Astrocyte (in vitro differentiated cells and primary cell): Measurements from ENCODE around the gene GBE1. TPM values are rescaled to one million over a fixed set of nuclear protein-coding genes. Genes with fewer than 3 reads are reported as not detected.

Source experiments
- DNase-seq: peaks from one replicate; pipeline ENCODE4 v3.0.0-alpha.2; 2010; ENCODE audit warnings: low read depth
- FAIRE-seq: peaks from 2 replicates; lab custom pipeline; 2011; peaks lifted over from hg19 to GRCh38; lab: Jason Lieb, UNC
- H2AFZ ChIP-seq: 2 replicates; pipeline ENCODE4 v1.6.0; 2012; ENCODE audit warnings: low read depth, low read length, inconsistent platforms
- H3K27ac ChIP-seq: 2 replicates; pipeline ENCODE4 v1.5.1; 2011; ENCODE audit warnings: low read depth, low read length, inconsistent platforms
- H3K27me3 ChIP-seq: 2 replicates; pipeline ENCODE4 v1.6.0; 2011; ENCODE audit warnings: low read length, inconsistent platforms; ENCODE audit not compliant: insufficient read depth
- H3K36me3 ChIP-seq: 2 replicates; pipeline ENCODE4 v1.5.1; 2011; ENCODE audit warnings: low read length, inconsistent platforms; ENCODE audit not compliant: insufficient read depth
- H3K4me1 ChIP-seq: 2 replicates; pipeline ENCODE4 v1.5.1; 2011; ENCODE audit warnings: low read length, inconsistent platforms; ENCODE audit not compliant: insufficient read depth
- H3K4me2 ChIP-seq: 2 replicates; pipeline ENCODE4 v1.6.0; 2012; ENCODE audit warnings: low read length, inconsistent platforms
- H3K4me3 ChIP-seq: 2 replicates; pipeline ENCODE4 v1.5.1; 2011; ENCODE audit warnings: low read depth, mild to moderate bottlenecking, low read length, inconsistent platforms; ENCODE audit not compliant: insufficient read depth
- H3K79me2 ChIP-seq: 2 replicates; pipeline ENCODE4 v1.6.0; 2012; ENCODE audit warnings: mild to moderate bottlenecking, low read length, inconsistent platforms; ENCODE audit not compliant: insufficient read depth
- H3K9ac ChIP-seq: 2 replicates; pipeline ENCODE4 v1.6.0; 2012; ENCODE audit warnings: mild to moderate bottlenecking, low read length, inconsistent platforms
- H3K9me3 ChIP-seq: 2 replicates; pipeline ENCODE4 v1.5.1; 2012; ENCODE audit warnings: low read depth, mild to moderate bottlenecking, low read length, inconsistent platforms; ENCODE audit not compliant: insufficient read depth
- H4K20me1 ChIP-seq: 2 replicates; pipeline ENCODE4 v1.6.0; 2012; ENCODE audit warnings: low read length, inconsistent platforms; ENCODE audit not compliant: insufficient read depth
- H3K27ac Mint-ChIP-seq: one replicate; pipeline ENCODE4 v1.8.0; 2021; ENCODE audit warnings: mild to moderate bottlenecking, mixed read lengths; ENCODE audit not compliant: unreplicated experiment
- H3K27me3 Mint-ChIP-seq: one replicate; pipeline ENCODE4 v1.8.0; 2021; ENCODE audit warnings: low read depth, mixed read lengths; ENCODE audit not compliant: unreplicated experiment
- H3K36me3 Mint-ChIP-seq: one replicate; pipeline ENCODE4 v1.8.0; 2021; ENCODE audit warnings: low read depth, mixed read lengths; ENCODE audit not compliant: unreplicated experiment
- H3K4me1 Mint-ChIP-seq: one replicate; pipeline ENCODE4 v1.8.0; 2021; ENCODE audit warnings: low read depth, mixed read lengths; ENCODE audit not compliant: unreplicated experiment
- H3K4me3 Mint-ChIP-seq: one replicate; pipeline ENCODE4 v1.8.0; 2021; ENCODE audit warnings: mild to moderate bottlenecking, moderate library complexity, mixed read lengths; ENCODE audit not compliant: unreplicated experiment
- H3K9me3 Mint-ChIP-seq: one replicate; pipeline ENCODE4 v1.8.0; 2021; ENCODE audit warnings: mild to moderate bottlenecking, mixed read lengths; ENCODE audit not compliant: unreplicated experiment
- CTCF ChIP-seq: IDR thresholded peaks from 2 replicates; pipeline ENCODE4 v1.5.1; 2011; ENCODE audit warnings: low read depth, mild to moderate bottlenecking, inconsistent platforms, low read length, moderate library complexity; ENCODE audit not compliant: insufficient read depth
- EZH2 ChIP-seq: IDR thresholded peaks from 2 replicates; pipeline ENCODE4 v1.6.1; 2012; ENCODE audit warnings: mild to moderate bottlenecking, low read length, inconsistent platforms; ENCODE audit not compliant: insufficient read depth
- total RNA-seq: library from RNA; stranded (reverse); gene quantifications from 2 replicates; pipeline ENCODE4 v1.2.1, GENCODE V29; 2021

The GBE1 gene
- total RNA-seq, 1 donor from 2014 or later, result 58.6 TPM

DNA sequence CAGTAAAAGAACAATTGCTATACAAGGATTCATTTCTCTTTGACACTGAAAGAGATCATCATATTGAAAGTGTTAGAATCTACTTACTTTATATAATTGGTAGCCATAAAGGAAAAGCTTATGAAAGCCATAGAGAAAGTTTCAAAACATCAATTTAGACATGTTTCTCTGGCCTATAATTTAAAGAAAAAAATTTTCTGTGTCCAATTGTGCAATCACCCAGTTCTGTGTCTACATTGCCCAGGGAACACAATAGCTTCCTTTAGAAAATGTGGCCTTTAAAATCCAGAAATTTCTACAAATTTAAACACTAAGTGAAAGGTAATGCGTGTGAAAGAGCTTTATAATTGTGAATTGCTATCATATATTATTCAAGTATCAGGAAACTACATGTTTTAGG is 259.2 kb downstream of the GBE1 start:
- Histone ChIP-seq H3K27ac (no peak overlapping the region), H3K4me3 (no peak overlapping the region), H3K9ac (no peak overlapping the region), H3K4me2 (no peak overlapping the region), H3K79me2 (no peaks in the 10 kb centered on the region), H3K36me3 (no peaks in the 10 kb centered on the region), H2AFZ (no peak overlapping the region), H3K27me3 (no peaks in the 10 kb centered on the region), H3K9me3 (no peaks in the 10 kb centered on the region), H4K20me1 (no peaks in the 10 kb centered on the region), H3K4me1 (no peaks in the 10 kb centered on the region)
- DNase-seq (no peak), FAIRE-seq (no peak)
- Mint-ChIP-seq H3K9me3 (no peaks in the 10 kb centered on the region), H3K27ac (no peak overlapping the region), H3K36me3 (peaks cover 5% of the 10 kb centered on the region), H3K4me3 (no peak overlapping the region), H3K27me3 (no peaks in the 10 kb centered on the region), H3K4me1 (no peaks in the 10 kb centered on the region)
- TF ChIP-seq CTCF (no peak), EZH2 (no peak)

DNA sequence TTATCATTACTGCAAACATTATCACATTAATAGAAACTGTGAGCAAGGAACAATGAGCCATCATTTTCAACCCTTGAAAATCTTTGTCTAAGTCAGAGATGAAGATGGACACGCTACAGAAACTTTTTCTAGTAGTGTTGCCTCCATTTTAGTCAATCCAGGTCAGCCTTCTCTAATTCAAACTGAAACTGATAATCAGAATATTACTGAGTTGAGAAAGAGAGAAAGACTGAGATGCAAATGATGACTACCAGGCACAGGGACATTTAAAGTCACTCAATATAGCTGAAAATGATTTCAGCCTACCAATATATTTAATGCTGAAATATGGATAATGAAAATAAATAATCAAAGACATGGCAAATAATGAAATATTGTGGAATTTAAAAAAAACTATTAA is 261.4 kb downstream of the GBE1 start:
- Mint-ChIP-seq H3K4me3 (no peak overlapping the region), H3K9me3 (no peaks in the 10 kb centered on the region), H3K27me3 (no peaks in the 10 kb centered on the region), H3K36me3 (peaks cover 4% of the 10 kb centered on the region), H3K4me1 (no peaks in the 10 kb centered on the region), H3K27ac (no peak overlapping the region)
- Histone ChIP-seq H4K20me1 (no peaks in the 10 kb centered on the region), H3K4me1 (no peaks in the 10 kb centered on the region), H3K36me3 (no peaks in the 10 kb centered on the region), H3K9ac (no peak overlapping the region), H3K4me2 (no peak overlapping the region), H3K4me3 (no peak overlapping the region), H2AFZ (no peak overlapping the region), H3K27me3 (no peaks in the 10 kb centered on the region), H3K27ac (no peak overlapping the region), H3K9me3 (no peaks in the 10 kb centered on the region), H3K79me2 (no peaks in the 10 kb centered on the region)
- TF ChIP-seq EZH2 (no peak), CTCF (no peak)
- DNase-seq, result no peak
- FAIRE-seq, result no peak

GRCh38 chr3:81497572-81498251 is 263.7 kb downstream of the GBE1 start:
- no peak overlapping the region for H3K27ac ChIP-seq
- no peaks in the 10 kb centered on the region for H4K20me1 ChIP-seq
- no peaks in the 10 kb centered on the region for H3K4me1 ChIP-seq
- Mint-ChIP-seq H3K9me3 (no peaks in the 10 kb centered on the region), H3K4me3 (no peak overlapping the region), H3K36me3 (peaks cover 2% of the 10 kb centered on the region), H3K27me3 (no peaks in the 10 kb centered on the region), H3K27ac (no peak overlapping the region), H3K4me1 (no peaks in the 10 kb centered on the region)
- no peaks in the 10 kb centered on the region for H3K9me3 ChIP-seq
- DNase-seq (no peak), FAIRE-seq (no peak)
- no peak overlapping the region for H2AFZ ChIP-seq
- no peak for TF ChIP-seq EZH2
- no peak overlapping the region for H3K9ac ChIP-seq
- H3K79me2 ChIP-seq, result no peaks in the 10 kb centered on the region
- no peaks in the 10 kb centered on the region for H3K36me3 ChIP-seq
- no peak overlapping the region for H3K4me2 ChIP-seq
- no peak overlapping the region for H3K4me3 ChIP-seq
- no peaks in the 10 kb centered on the region for H3K27me3 ChIP-seq
